ENCODE results near the gene RABGAP1L.
"Not testable (repeated sequence)": the region's sequence is repeated elsewhere in the genome, so short reads cannot be mapped to it uniquely, and the experiment has no call there.

Gene RABGAP1L

DNA sequence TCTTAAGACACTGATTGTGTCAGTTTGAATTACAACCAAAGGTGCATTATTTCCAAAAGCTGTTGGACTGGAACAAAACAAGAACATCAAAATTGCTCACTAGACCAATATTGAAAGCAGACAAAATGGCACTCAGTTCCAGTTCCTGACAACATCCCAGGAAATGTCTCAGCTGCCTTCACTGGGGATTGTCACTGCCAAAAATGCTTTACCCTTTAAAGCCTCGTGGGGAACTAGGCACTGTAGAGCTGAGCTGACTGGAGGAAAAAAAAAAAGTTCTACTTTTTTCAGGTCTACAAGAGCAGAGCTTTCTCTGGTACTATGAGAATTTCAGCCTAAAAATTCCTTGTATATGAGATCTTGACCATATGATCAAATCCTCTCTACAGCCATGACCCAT is 310.4 kb downstream of the RABGAP1L start:
- no peak for DNase-seq (ENCODE audit: low read depth)
- no peak overlapping the region for H3K4me3 ChIP-seq (ENCODE audit: low read depth, low read length)

- no peak for DNase-seq (ENCODE audit: low read depth)
- H3K4me3 ChIP-seq (ENCODE audit: low read depth, low read length) = no peak overlapping the region
Measured at GRCh38 chr1:174479281-174479680, 320.0 kb downstream of the RABGAP1L start.

DNA sequence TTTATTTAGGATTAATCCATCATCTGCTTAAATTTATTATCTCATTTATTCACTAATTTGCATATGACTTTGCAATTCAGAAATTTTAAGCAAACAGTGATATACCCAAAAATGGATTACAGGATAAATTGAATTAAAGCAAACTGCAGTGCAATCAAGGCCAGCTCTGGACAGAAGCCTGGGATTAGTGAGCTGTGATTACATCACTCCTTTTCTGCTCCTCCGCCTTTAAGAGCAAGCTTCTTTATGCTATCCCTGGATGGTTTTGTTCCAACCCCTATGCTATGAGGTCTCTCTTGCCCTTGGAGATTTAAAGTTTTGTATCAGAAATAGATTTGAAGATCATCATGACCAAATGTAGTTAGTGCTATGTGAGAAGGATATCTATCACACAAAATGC is 321.0 kb downstream of the RABGAP1L start:
- no peak for DNase-seq (ENCODE audit: low read depth)
- no peak overlapping the region for H3K4me3 ChIP-seq (ENCODE audit: low read depth, low read length)

GRCh38 chr1:174491606-174492005 is 332.3 kb downstream of the RABGAP1L start:
- no peak overlapping the region for H3K4me3 ChIP-seq (ENCODE audit: low read depth, low read length)
- DNase-seq (ENCODE audit: low read depth) = no peak

DNA sequence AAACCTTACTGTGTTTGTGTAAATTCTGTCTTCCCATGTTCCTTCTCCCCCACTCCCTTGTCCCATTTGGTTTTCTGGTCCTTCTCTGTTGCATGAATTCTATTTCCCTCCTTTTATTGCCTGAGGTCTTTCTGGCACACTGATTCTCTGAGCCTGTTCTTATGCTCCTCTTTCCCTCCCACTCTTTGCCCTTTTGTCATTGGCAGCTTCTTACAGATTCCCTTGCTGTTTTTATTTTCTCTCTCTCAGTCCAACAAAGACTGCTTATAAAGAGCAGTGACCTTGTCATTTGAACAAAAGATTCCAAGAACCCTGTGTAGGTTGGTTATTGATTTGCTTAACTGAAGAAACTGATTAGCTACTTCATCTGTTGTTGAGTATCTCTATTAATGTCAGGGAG is 338.2 kb downstream of the RABGAP1L start:
- no peak for DNase-seq (ENCODE audit: low read depth)
- H3K4me3 ChIP-seq (ENCODE audit: low read depth, low read length) = no peak overlapping the region

GRCh38 chr1:174516755-174517154 is 357.4 kb downstream of the RABGAP1L start:
- not testable (repeated sequence) for H3K4me3 ChIP-seq (ENCODE audit: low read depth, low read length)

GRCh38 chr1:174519844-174520243 is 360.5 kb downstream of the RABGAP1L start:
- no peak for DNase-seq (ENCODE audit: low read depth)
- H3K4me3 ChIP-seq (ENCODE audit: low read depth, low read length) = no peak overlapping the region

More at GRCh38 chr1:174516755-174517154, 357.4 kb downstream of the RABGAP1L start:
- DNase-seq (ENCODE audit: low read depth) = not testable (repeated sequence)

DNA sequence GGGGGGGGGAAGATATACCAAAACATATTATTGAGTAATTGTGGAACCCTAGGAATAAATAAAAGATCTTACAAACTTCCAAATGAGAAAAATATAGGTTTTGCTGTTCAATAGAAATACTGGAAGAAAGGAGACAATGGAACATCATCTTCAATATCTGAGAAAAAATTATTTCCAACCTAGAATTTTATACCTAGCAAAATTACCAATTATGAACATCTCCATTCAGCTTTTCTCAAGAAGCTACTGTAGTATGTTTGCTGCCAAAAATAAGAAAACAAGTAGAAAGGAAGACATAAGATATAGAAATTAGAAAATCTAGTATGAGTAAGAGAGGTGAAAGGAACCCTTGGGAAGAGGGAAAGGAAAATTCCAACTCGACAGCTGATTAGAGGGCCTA is 372.4 kb downstream of the RABGAP1L start:
- no peak overlapping the region for H3K4me3 ChIP-seq (ENCODE audit: low read depth, low read length)
- DNase-seq (ENCODE audit: low read depth) = no peak

DNA sequence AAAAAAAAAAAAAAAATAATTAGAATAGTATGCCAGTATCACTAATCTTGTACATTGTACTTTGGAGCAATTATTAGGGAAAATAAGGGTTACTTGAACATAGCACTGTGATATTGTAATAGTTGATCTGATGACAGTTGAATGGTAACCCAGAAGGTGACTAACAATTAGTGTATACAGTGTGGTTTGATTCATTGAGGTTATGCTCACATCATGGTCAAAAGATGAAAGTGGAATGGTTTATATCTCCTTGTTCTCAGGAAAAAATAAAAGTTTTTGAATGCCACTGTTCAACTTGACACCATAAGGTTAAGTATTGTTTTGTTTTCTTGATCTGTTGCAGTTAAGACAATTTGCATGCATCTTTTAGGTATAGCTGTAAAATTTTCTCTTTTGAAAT is 375.5 kb downstream of the RABGAP1L start:
- no peak for DNase-seq (ENCODE audit: low read depth)
- no peak overlapping the region for H3K4me3 ChIP-seq (ENCODE audit: low read depth, low read length)

- H3K4me3 ChIP-seq (ENCODE audit: low read depth, low read length) = no peak overlapping the region
- no peak for DNase-seq (ENCODE audit: low read depth)
Measured at GRCh38 chr1:174535207-174535606, 375.9 kb downstream of the RABGAP1L start.

- H3K4me3 ChIP-seq (ENCODE audit: low read depth, low read length); DNase-seq (ENCODE audit: low read depth): not testable (repeated sequence)
Measured at GRCh38 chr1:174543421-174543820, 384.1 kb downstream of the RABGAP1L start.

DNA sequence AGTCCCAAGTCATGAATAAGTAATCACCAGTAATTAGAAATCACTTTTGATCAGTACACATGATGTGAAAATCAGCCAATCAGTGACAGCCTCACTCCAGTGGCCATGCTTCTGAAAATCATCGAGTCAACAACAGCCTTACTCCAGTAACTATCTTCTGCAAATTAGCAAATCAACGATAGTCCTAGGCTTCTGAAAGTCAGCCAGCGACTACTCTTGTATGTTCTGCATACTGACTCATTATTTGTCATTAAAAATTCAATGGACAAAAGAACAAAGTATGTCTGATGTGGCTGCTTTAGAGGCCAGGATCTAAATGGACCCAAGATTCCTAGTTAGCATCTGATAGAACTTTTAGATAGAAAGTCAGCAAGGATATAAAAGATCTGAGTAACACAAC is 391.0 kb downstream of the RABGAP1L start:
- H3K4me3 ChIP-seq (ENCODE audit: low read depth, low read length) = no peak overlapping the region
- DNase-seq (ENCODE audit: low read depth) = no peak

- no peak for DNase-seq (ENCODE audit: low read depth)
- no peak overlapping the region for H3K4me3 ChIP-seq (ENCODE audit: low read depth, low read length)
Measured at GRCh38 chr1:174556392-174556791, 397.1 kb downstream of the RABGAP1L start.

DNA sequence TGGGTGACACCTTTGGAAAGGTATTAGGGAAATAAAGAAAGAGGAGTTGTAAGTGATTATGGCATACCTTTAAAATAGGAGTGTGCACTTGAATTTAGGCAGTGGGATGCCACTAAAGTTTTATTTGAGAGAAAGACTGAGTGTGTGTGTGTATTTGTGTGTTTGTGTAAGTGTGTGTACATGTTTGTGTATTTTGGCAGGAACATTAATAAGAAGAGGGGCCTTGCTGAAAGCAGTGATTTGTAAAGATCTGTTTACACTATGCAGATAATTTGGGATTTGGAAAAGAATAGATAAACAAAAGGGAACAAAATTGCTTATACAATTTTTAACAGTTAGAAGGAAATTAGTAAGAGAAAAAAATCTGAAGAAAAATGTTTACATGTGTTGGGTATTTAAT is 409.2 kb downstream of the RABGAP1L start:
- H3K4me3 ChIP-seq (ENCODE audit: low read depth, low read length) = no peak overlapping the region
- no peak for DNase-seq (ENCODE audit: low read depth)

- DNase-seq (ENCODE audit: low read depth) = no peak
- no peak overlapping the region for H3K4me3 ChIP-seq (ENCODE audit: low read depth, low read length)
Measured at GRCh38 chr1:174569240-174569639, 409.9 kb downstream of the RABGAP1L start.

GRCh38 chr1:174572771-174573170 is 413.5 kb downstream of the RABGAP1L start:
- H3K4me3 ChIP-seq (ENCODE audit: low read depth, low read length) = no peak overlapping the region
- no peak for DNase-seq (ENCODE audit: low read depth)

DNA sequence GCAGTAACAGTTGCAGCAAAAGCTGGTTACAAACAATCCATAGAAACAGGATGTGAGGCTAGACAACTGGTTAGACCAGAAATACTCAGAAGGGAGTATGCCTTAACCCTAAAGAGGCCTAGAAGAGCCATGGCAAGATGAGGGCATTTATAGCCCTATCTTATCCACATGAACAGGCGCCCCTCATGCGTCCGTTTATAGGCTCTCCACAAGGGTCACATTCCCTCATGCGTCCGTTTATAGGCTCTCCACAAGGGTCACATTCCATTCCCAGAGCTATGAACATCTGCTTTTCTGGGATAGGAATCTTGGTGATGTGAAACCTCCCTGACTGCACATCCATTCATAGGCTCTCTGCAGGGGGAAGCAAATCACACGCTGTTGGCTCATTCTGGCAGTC is 416.8 kb downstream of the RABGAP1L start:
- DNase-seq (ENCODE audit: low read depth); H3K4me3 ChIP-seq (ENCODE audit: low read depth, low read length): not testable (repeated sequence)

DNA sequence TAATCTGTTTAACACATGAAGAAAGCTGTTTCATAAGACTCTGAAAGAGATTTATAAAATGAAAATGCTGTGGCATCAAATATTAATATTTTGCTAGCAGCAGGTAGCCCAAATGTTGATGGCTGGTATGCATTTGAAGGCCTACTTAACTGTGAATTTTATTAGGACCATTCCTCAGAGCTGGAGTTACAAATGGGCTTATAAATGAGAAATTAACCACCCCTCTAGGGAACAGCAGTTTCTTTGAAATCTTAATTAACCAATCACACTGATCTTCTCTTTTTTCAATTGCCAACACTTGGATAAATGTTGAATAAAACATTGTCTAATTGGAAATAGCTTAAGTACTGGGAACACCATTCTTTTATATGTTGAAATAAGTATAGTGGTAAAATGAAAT is 418.4 kb downstream of the RABGAP1L start:
- no peak for DNase-seq (ENCODE audit: low read depth)
- no peak overlapping the region for H3K4me3 ChIP-seq (ENCODE audit: low read depth, low read length)

DNA sequence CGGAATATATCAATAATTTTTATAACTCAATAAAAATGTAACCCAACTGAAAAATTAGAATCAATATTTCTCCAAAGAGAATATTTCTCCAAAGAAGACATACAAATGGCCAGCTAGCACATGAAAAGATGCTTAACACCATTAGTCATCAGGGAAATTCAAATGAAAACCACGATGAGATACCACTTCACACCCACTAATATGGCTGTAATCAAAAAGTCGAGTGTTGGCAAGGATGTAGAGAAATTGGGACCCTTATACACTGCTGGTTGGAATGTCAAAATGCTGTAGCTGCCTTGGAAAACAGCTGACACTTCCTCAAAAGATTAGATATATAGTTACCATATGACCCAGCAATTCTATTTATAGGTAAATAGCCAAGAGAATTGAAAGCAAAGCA is 421.5 kb downstream of the RABGAP1L start:
- no peak for DNase-seq (ENCODE audit: low read depth)
- H3K4me3 ChIP-seq (ENCODE audit: low read depth, low read length) = no peak overlapping the region

DNA sequence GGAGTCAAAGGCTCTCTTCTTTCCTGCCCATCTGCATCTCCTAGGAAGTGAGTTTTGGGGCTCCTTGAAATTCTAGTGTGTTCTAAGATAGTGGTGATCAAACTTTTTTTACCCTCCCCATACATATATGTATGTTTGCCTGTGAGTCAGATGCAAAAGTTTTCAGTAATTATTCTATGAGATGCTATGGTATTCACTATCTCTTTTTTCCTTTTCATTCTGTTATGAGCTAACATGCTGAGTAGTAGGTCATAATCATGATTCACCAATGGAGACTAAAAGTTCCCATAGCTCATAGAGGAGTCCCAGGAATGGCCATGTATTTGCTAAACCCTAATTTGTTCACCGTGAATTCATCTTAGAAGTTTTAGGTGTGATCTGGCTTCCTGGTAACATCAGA is 424.0 kb downstream of the RABGAP1L start:
- no peak overlapping the region for H3K4me3 ChIP-seq (ENCODE audit: low read depth, low read length)
- DNase-seq (ENCODE audit: low read depth) = no peak

DNA sequence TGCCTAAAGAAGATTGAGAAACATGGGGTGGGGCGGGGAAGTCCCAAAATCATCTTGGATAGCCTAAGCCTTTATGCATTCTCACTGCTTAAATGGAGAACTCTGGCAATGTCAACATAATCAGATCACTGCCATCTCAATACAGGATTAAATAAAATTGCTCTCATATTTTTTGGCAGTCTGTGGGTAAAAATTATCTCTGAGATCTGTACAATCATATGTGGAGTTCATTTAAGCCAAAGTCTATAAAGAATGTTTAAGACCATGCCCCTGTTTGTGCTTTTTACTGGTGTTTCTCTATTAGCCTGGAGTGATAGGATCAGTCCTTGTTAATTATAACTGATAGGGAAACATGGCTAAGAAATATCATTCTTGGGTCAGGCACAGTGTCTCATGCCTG is 424.8 kb downstream of the RABGAP1L start:
- DNase-seq (ENCODE audit: low read depth) = no peak
- no peak overlapping the region for H3K4me3 ChIP-seq (ENCODE audit: low read depth, low read length)

DNA sequence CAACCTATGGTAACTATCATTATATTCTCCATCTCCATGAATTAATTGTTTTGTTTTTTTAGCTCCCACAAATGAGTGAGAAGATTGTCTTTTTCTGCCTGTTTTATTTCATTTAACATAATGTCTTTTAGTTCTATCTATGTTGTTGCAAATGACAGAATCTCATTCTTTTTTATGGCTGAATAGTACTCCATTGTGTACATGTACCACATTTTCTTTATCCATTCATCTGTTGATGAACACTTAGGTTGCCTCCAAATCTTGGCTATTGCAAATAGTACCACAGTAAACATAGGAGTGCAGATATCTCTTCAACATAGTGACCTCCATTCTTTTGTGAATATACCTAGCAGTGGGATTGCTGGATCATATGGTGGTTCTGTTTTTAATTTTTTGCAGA is 429.3 kb downstream of the RABGAP1L start:
- not testable (repeated sequence) for H3K4me3 ChIP-seq (ENCODE audit: low read depth, low read length); DNase-seq (ENCODE audit: low read depth)
